Measurements from ENCODE around the gene SLC6A19.
A peak's percentile ranks its signal among the peaks of the same experiment; 100 is the strongest.
"Not testable (repeated sequence)": the region's sequence is repeated elsewhere in the genome, so short reads cannot be mapped to it uniquely, and the experiment has no call there.

SLC6A19 gene

DNA sequence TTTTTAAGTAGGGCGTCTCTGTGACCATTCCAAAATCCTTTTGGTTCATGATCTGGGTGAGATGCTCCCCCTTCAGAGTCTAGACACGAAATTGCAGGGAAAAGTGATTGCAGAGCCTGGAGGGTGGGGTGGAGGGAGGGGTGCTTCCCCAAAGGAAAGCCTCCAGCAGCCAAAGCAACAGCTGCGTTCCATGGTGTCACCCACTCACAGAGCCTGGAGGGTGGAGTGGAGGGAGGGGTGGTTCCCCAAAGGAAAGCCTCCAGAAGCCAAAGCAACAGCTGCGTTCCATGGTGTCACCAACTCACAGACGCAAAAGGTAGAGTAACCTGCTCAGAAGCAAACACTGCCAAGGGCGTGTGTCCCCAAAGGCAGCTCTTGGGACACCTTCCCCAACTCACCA lies 46.4 kb downstream of the SLC6A19 start:
- DNase-seq, result no peak

- DNase-seq, result no peak
These were observed 48.2 kb downstream of the SLC6A19 start for GRCh38 chr5:1249366-1250280.

- DNase-seq, result no peak
These were observed 50.5 kb downstream of the SLC6A19 start for GRCh38 chr5:1251678-1252580.

GRCh38 chr5:1252681-1253080 lies 51.3 kb downstream of the SLC6A19 start:
- no peak for DNase-seq

- no peak for DNase-seq
These were observed 52.2 kb downstream of the SLC6A19 start for GRCh38 chr5:1253456-1254105.

- DNase-seq, result no peak
These were observed 52.8 kb downstream of the SLC6A19 start for GRCh38 chr5:1254196-1254595.

DNA sequence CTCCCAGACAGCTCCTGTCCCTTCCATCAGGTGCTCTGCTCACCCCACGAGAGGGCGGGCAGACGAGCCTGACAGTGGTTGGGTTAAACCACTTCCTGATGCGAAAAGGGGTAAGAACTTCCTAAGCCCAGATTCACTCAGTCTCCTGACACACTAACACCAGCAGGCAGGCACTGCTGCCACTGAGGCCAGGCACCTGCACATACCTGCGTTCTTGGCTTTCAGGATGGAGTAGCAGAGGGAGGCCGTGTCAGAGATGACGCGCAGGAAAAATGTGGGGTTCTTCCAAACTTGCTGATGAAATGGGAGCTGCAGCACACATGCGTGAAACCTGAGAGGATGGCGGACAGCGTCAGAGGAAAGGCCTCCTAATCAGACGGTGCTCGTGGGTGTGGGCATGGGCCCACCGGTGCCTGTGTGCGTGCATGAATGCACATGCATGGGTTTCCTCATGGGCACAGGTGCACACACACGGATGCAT lies 53.7 kb downstream of the SLC6A19 start:
- peak; percentile 45 to 63 for DNase-seq

DNA sequence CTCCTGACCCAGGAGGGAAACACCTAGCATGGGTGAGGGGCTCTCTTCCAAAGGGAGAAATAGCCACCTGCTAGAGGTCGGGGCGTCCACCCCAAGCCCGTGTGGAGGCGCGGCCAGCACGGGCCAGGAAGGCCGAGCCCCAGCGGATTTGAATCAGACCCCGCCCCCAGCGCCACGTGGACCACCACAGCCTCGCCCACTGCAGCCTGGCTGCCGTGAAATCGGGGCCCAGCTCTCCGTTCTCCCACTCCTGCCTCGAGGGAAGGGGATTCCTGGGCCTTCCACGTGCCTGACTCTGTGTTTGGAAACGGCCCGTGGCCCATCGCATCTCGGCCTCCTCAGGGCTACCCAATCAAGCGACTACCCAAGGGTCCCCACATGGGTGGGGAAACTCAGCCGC lies 55.4 kb downstream of the SLC6A19 start:
- DNase-seq, result no peak

DNA sequence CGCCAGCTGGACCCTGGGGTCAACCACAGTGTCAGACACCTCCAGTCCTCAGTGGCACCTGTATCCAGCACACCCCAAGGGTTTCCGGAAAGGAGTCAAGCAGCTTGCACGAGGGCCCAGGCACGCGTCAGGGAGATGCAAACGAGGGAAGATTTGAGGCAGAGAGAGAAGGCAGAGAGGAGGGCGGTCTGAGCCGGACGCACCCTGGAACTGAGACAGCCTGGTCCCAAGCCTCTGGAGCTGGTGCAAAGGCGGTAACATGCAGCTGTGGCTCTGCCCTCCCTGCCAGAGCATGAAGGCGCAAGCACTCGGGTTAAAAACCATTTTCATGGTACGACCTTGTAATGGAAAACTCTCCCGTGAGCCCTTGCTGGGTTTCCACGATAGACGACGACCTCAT lies 56.0 kb downstream of the SLC6A19 start:
- no peak for DNase-seq

DNA sequence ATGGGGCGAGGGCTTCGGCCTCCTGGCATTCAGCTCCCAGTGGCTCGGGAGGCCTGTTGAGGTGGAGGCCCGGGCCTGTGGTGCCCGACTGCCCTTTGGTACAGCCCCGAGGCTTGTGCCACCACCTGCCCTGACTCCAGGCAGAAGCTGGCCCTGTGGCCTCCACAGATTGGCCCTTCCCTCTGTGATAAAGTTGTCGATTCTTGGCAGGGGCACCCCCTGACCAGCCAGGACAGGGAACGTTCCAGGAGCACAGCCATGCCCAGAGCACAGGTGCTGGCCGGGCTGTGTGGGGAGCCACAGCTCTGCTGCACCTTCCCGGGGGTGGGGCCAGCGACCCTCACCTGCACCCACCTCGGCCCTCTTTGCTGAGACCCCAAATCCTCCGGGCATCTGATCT lies 56.4 kb downstream of the SLC6A19 start:
- no peak for DNase-seq

- DNase-seq, result no peak
These were observed 58.5 kb downstream of the SLC6A19 start for GRCh38 chr5:1259806-1260480.

GRCh38 chr5:1261643-1262042 lies 60.2 kb downstream of the SLC6A19 start:
- DNase-seq, result no peak

- no peak for DNase-seq
These were observed 61.0 kb downstream of the SLC6A19 start for GRCh38 chr5:1262381-1262780.

GRCh38 chr5:1264211-1264610 lies 62.8 kb downstream of the SLC6A19 start:
- no peak for DNase-seq

- DNase-seq, result no peak
These were observed 63.6 kb downstream of the SLC6A19 start for GRCh38 chr5:1265026-1265425.

DNA sequence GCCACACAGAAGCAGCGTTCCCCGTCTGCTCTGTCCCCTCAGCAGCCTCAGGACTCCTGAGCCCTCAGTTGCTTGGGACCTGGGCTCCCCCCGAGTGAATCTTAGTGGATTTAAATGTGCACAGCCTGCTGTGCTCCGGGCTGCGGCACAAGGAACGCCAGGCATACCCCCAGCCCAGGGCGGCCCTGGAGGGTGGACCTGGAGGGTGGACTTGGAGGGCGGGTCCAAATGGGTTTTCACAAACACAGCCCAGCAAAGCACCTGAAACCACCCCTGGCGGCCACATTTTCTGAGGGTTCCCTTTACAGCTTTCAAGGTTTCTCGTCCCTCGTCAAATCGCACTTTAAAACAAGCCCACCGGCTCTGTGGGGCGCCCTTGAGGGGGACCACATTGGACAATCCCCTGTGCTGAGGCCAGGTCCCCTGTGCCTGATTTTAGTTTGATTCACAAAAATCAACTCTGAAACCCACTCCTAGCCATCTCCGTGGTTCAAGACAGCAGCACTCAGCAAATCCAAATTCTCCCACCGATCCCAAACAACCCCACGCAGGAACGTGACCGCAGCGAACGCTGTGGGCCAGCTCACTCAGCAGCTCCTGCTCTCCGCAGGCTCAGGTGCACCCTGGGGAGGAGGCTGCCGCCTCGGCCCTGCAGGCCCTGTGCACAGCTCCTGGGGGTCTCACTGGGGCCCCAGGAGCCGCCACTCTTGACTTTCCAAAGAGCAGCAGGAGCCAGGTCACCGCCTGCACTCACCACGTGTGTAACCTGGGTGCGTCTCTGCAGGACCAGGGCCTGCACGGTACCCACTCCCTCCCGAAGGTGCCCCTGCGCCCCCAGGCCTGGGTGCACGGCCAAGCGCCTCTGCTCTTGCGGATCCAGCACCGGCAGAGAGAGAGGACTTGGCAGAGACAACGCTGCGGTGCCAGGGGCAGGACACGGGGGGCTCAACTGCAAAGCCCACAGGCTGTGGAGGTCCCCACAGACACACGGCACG lies 64.4 kb downstream of the SLC6A19 start:
- DNase-seq, result no peak

- no peak for DNase-seq
These were observed 65.4 kb downstream of the SLC6A19 start for GRCh38 chr5:1266791-1267190.

DNA sequence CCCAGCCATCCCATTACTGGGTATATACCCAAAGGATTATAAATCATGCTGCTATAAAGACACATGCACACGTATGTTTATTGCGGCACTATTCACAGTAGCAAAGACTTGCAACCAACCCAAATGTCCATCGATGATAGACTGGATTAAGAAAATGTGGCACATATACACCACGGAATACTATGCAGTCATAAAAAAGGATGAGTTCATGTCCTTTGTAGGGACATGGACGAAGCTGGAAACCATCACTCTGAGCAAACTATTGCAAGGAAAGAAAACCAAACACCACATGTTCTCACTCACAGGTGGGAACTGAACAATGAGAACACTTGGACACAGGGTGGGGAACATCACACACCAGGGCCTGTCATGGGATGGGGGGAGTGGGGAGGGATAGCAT lies 66.1 kb downstream of the SLC6A19 start:
- not testable (repeated sequence) for DNase-seq

DNA sequence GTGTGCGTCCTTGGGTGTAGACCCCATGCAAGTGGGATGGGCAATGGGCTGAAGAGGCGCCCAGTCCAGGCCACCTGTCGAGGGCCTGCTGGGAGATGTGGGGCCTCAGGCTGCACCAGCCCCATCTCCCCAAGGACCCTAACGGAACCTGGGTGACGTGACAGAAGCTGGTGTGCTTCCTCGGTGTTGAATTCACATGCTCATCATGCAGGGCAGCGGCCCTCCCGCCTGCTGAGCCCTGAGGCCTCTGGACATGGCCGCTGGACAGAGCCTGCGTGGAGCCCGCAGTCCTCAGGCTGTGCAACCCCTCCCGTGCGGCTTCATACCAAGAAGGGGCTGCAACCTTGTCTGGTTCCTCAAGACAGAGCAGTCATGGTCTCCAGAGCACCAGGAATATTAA lies 66.7 kb downstream of the SLC6A19 start:
- no peak for DNase-seq

DNA sequence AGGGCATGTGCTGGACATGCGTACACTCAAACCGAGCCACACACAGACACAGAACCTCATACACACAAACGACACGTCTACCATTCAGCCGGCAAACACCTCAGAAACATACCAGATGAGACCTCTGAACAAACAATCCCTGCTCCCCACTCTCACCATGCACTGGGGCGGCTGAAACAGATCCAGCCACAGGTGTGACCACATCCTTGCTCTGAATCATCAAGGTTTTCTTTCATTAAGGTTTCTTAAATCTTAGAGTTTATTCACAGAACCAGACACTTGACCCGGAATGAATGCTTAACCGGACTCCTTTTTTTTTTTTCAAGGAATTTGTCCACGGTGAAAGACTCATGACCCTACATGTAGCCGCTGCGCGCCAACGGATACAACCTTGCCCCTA lies 67.3 kb downstream of the SLC6A19 start:
- peak in 1 of 2 donors; percentile 28 for DNase-seq

DNA sequence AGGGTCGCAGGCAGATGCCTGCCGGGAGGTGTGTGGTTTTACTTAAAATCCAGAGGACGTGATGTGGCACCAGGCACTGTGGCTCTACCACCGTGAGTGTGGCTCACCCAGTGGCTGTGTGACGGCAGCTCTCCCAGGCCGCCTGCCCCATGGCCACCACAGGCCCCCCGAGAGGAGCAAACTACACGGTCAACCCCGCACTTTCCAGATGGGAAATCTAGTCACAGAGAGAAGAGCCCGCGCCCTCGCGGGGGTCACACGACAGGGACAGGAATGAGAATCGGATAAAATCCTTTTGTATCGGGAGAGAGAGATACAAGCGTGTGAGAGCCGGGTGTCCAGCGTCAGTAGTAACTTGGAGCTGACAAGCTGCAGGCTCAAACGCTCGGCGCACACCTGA lies 69.0 kb downstream of the SLC6A19 start:
- no peak for DNase-seq
